ENCODE results near the gene HSPA9.

HSPA9 gene

DNA sequence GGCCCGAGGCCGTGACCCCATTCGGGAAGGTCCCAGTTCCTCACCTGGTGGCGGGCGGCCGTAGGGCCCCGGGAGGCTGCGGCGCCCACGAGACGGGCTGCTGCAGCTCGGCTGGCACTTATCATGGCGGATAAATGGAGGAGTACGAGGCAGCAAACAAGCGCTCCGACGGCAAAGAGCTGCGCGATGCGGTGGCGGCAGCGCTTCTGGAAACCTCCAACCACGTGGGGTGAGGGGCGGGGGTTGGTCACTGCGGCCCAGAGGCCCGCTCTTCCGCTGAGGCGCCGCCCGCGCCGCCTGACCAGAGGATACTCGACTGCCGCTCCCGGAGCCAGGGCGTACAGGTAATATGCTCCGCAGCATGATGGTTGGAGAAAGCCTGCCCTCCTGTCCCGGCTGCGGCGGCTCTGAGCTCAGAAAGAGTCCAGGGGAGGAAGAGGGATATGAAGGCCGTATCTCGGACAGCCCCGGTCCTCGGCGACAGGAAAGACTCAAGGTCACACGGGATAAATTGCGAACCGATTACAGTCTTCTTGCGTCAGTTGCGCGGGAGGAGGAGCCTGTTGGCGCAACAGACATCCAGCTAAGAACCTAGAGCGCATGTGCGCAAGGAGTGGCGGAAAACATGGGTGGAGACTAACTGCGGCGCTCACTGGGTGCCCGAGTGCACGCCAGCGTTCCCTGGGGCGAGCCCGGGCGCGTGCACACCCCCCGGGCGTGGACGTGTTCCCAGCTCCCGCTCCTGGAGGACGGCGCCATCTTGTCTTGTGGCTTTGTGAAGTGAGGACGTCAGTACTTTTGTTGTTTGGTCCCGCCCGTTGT, at the start of gene HSPA9:
Gene HSPA9 (minus strand): TSS at position 208 of the 822 bp plus-strand sequence. CDS start 83 bp downstream, at position 125.
- Histone ChIP-seq H3K36me3 (ENCODE audit: control insufficient read depth in 2 of 2, insufficient read depth in 2 of 2, low read length in 2 of 2) (peaks cover 16 to 27% of the 10 kb centered on the region in 2 donors), H3K27me3 (ENCODE audit: control insufficient read depth in 1 of 2, insufficient read depth in 2 of 2, low read length in 2 of 2) (no peaks in the 10 kb centered on the region), H3K27ac (ENCODE audit: low read length) (peak within 1 kb of the TSS; percentile 99), H3K9ac (ENCODE audit: low read length in 2 of 2) (peak within 1 kb of the TSS; percentile 99 to 100), H3K4me1 (ENCODE audit: control insufficient read depth, insufficient read depth, low read length) (peaks cover 13% of the 10 kb centered on the region), H3K4me3 (ENCODE audit: low read length in 2 of 2) (peak within 1 kb of the TSS; percentile 99 to 100), H3K9me3 (ENCODE audit: control insufficient read depth in 2 of 2, low read length in 2 of 2) (no peaks in the 10 kb centered on the region)

DNA sequence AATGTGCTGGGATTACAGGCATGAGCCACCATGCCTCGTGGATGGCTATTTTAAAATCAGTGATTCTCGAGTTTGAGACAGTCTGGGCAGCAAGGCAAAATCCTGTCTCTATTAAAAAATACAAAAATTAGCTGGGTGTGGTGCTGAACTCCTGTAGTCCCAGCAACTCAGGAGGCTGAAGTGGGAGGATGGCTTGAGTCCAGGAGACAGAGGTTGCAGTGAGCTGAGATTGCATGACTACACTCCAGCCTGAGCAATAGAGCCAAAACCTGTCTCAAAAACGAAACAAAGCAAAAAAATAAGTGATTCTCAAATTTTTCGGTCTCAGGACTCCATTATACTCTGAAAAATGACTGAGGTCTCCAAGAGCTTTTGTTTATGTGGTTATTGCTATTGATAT, 47.9 kb upstream of the HSPA9 start:
- Histone ChIP-seq H3K4me1 (ENCODE audit: control insufficient read depth, insufficient read depth, low read length) (no peaks in the 10 kb centered on the region), H3K27ac (ENCODE audit: low read length) (no peak overlapping the region), H3K9me3 (ENCODE audit: control insufficient read depth in 2 of 2, low read length in 2 of 2) (no peaks in the 10 kb centered on the region), H3K9ac (ENCODE audit: low read length in 2 of 2) (no peak overlapping the region), H3K27me3 (ENCODE audit: control insufficient read depth in 1 of 2, insufficient read depth in 2 of 2, low read length in 2 of 2) (no peaks in the 10 kb centered on the region), H3K4me3 (ENCODE audit: low read length in 2 of 2) (no peak overlapping the region), H3K36me3 (ENCODE audit: control insufficient read depth in 2 of 2, insufficient read depth in 2 of 2, low read length in 2 of 2) (no peaks in the 10 kb centered on the region)

GRCh38 chr5:138622051-138622450, 46.9 kb upstream of the HSPA9 start:
- H3K27ac ChIP-seq (ENCODE audit: low read length) = no peak overlapping the region
- no peaks in the 10 kb centered on the region for H3K4me1 ChIP-seq (ENCODE audit: control insufficient read depth, insufficient read depth, low read length)
- H3K4me3 ChIP-seq (ENCODE audit: low read length in 2 of 2) = no peak overlapping the region
- H3K9me3 ChIP-seq (ENCODE audit: control insufficient read depth in 2 of 2, low read length in 2 of 2) = no peaks in the 10 kb centered on the region
- no peak overlapping the region for H3K9ac ChIP-seq (ENCODE audit: low read length in 2 of 2)
- no peaks in the 10 kb centered on the region for H3K36me3 ChIP-seq (ENCODE audit: control insufficient read depth in 2 of 2, insufficient read depth in 2 of 2, low read length in 2 of 2)
- H3K27me3 ChIP-seq (ENCODE audit: control insufficient read depth in 1 of 2, insufficient read depth in 2 of 2, low read length in 2 of 2) = no peaks in the 10 kb centered on the region

DNA sequence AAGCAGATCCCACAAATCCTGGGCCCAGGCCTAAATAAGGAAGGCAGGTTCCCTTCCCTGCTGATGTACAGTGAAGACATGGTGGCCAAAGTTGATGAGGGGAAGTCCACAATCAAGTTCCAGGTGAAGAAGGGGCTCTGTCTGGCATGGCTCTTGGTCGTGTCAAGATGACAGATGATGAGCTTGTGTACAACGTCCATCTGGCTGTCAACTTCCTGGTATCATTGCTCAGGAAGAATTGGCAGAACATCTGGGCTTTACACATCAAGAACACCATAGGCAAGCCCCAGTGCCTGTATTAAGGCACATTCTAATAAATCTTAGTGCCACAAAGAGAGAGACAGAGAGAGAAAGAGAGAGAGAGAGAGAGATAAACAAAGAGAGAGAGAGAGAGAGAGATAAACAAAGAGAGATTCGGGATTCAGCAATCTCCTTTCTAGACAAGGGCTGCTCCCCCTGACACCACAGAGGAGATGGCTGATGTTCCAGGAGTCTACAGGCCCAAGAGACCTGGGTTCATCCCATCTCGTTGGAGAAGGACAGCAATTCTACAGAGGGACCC, 45.5 kb upstream of the HSPA9 start:
- Histone ChIP-seq H3K27ac (ENCODE audit: low read length) (no peak overlapping the region), H3K27me3 (ENCODE audit: control insufficient read depth in 1 of 2, insufficient read depth in 2 of 2, low read length in 2 of 2) (no peaks in the 10 kb centered on the region), H3K4me3 (ENCODE audit: low read length in 2 of 2) (no peak overlapping the region), H3K36me3 (ENCODE audit: control insufficient read depth in 2 of 2, insufficient read depth in 2 of 2, low read length in 2 of 2) (no peaks in the 10 kb centered on the region), H3K9me3 (ENCODE audit: control insufficient read depth in 2 of 2, low read length in 2 of 2) (no peaks in the 10 kb centered on the region), H3K4me1 (ENCODE audit: control insufficient read depth, insufficient read depth, low read length) (no peaks in the 10 kb centered on the region), H3K9ac (ENCODE audit: low read length in 2 of 2) (no peak overlapping the region)

- no peak overlapping the region for H3K27ac ChIP-seq (ENCODE audit: low read length)
- H3K9me3 ChIP-seq (ENCODE audit: control insufficient read depth in 2 of 2, low read length in 2 of 2) = no peaks in the 10 kb centered on the region
- peaks cover 4% of the 10 kb centered on the region for H3K4me1 ChIP-seq (ENCODE audit: control insufficient read depth, insufficient read depth, low read length)
- H3K36me3 ChIP-seq (ENCODE audit: control insufficient read depth in 2 of 2, insufficient read depth in 2 of 2, low read length in 2 of 2) = no peaks in the 10 kb centered on the region
- H3K27me3 ChIP-seq (ENCODE audit: control insufficient read depth in 1 of 2, insufficient read depth in 2 of 2, low read length in 2 of 2) = no peaks in the 10 kb centered on the region
- no peak overlapping the region for H3K9ac ChIP-seq (ENCODE audit: low read length in 2 of 2)
- H3K4me3 ChIP-seq (ENCODE audit: low read length in 2 of 2) = no peak overlapping the region
These were observed 41.3 kb upstream of the HSPA9 start for GRCh38 chr5:138616508-138616907.

- Histone ChIP-seq H3K4me3 (ENCODE audit: low read length in 2 of 2) (no peak overlapping the region), H3K9ac (ENCODE audit: low read length in 2 of 2) (no peak overlapping the region), H3K27me3 (ENCODE audit: control insufficient read depth in 1 of 2, insufficient read depth in 2 of 2, low read length in 2 of 2) (no peaks in the 10 kb centered on the region), H3K36me3 (ENCODE audit: control insufficient read depth in 2 of 2, insufficient read depth in 2 of 2, low read length in 2 of 2) (no peaks in the 10 kb centered on the region), H3K4me1 (ENCODE audit: control insufficient read depth, insufficient read depth, low read length) (peaks cover 14% of the 10 kb centered on the region), H3K9me3 (ENCODE audit: control insufficient read depth in 2 of 2, low read length in 2 of 2) (no peaks in the 10 kb centered on the region), H3K27ac (ENCODE audit: low read length) (no peak overlapping the region)
These were observed 40.3 kb upstream of the HSPA9 start for GRCh38 chr5:138615461-138615860.

- Histone ChIP-seq H3K9me3 (ENCODE audit: control insufficient read depth in 2 of 2, low read length in 2 of 2) (no peaks in the 10 kb centered on the region), H3K36me3 (ENCODE audit: control insufficient read depth in 2 of 2, insufficient read depth in 2 of 2, low read length in 2 of 2) (no peaks in the 10 kb centered on the region), H3K4me3 (ENCODE audit: low read length in 2 of 2) (peak overlapping the region; percentile 49 to 73), H3K27ac (ENCODE audit: low read length) (no peak overlapping the region), H3K27me3 (ENCODE audit: control insufficient read depth in 1 of 2, insufficient read depth in 2 of 2, low read length in 2 of 2) (no peaks in the 10 kb centered on the region), H3K4me1 (ENCODE audit: control insufficient read depth, insufficient read depth, low read length) (peaks cover 19% of the 10 kb centered on the region), H3K9ac (ENCODE audit: low read length in 2 of 2) (peak overlapping the region; percentile 39 to 55)
These were observed 36.5 kb upstream of the HSPA9 start for GRCh38 chr5:138611678-138612218.

DNA sequence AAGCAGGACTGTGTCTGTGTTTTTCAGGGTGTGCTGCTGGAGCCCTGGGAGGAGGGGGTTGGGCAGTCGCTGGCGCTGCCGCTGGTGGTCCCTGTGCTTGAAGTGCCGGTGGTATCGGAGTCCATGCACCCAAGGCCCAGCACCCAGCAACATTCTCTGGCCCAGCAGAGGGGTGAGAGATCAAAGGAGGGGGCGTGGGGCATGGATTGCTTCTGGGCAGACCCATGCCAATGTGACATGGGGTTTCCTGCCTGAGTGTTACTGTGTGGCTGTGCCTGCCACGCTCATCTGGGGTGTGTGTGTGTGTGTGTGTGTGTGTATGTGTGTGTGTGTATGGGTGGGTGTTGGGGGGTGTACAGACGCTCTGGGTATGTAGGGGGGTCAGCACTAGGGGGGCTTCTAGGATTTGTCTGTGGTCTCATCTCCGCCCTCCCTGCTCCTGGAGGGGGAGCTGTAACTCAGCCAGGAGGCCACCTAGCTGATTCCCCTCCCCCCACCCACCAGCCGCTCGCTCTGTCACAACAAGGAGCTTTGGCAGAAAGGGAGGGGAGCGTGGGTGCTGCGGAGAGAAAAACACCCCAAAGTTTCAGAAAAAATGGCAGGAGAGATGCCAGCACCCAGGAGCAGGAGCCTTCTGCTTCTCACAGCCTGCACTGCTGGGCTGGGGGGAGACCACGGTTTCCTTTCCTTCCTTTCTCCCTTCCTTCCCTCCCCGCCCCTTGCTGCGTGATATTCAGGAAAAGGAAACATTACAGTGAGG, 35.9 kb upstream of the HSPA9 start:
- H3K9ac ChIP-seq (ENCODE audit: low read length in 2 of 2) = peak overlapping the region; percentile 39 to 55
- H3K9me3 ChIP-seq (ENCODE audit: control insufficient read depth in 2 of 2, low read length in 2 of 2) = no peaks in the 10 kb centered on the region
- no peaks in the 10 kb centered on the region for H3K27me3 ChIP-seq (ENCODE audit: control insufficient read depth in 1 of 2, insufficient read depth in 2 of 2, low read length in 2 of 2)
- peaks cover 19% of the 10 kb centered on the region for H3K4me1 ChIP-seq (ENCODE audit: control insufficient read depth, insufficient read depth, low read length)
- no peaks in the 10 kb centered on the region for H3K36me3 ChIP-seq (ENCODE audit: control insufficient read depth in 2 of 2, insufficient read depth in 2 of 2, low read length in 2 of 2)
- H3K27ac ChIP-seq (ENCODE audit: low read length) = peak overlapping the region; percentile 41
- peak overlapping the region; percentile 49 to 73 for H3K4me3 ChIP-seq (ENCODE audit: low read length in 2 of 2)

DNA sequence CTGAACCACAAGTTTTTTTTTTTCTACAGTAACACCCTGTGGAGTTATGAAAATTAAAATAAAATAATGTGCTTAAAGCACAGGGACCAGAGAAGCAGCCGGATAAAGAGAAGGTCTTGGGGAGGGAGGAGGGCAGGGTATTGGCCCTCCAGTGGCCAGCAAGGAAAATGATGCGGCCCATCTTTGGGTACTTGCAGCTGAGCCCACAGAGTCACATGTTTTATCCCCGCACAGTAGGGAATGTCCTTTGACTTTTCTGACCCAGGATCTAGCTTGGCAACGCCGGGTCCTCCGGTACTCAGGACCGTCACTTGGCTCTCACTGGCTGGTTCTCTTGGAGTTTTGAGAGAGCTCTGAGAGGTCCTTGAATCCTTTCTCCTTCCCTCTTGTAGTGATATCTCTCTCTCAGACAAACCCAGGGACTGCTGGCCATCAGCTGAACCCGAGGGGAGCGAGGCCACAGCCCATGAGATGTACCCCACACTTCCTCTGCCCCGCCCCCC, 35.3 kb upstream of the HSPA9 start:
- Histone ChIP-seq H3K9ac (ENCODE audit: low read length in 2 of 2) (no peak overlapping the region), H3K4me3 (ENCODE audit: low read length in 2 of 2) (peak overlapping the region; percentile 49 to 73), H3K27me3 (ENCODE audit: control insufficient read depth in 1 of 2, insufficient read depth in 2 of 2, low read length in 2 of 2) (no peaks in the 10 kb centered on the region), H3K4me1 (ENCODE audit: control insufficient read depth, insufficient read depth, low read length) (peaks cover 19% of the 10 kb centered on the region), H3K9me3 (ENCODE audit: control insufficient read depth in 2 of 2, low read length in 2 of 2) (no peaks in the 10 kb centered on the region), H3K36me3 (ENCODE audit: control insufficient read depth in 2 of 2, insufficient read depth in 2 of 2, low read length in 2 of 2) (no peaks in the 10 kb centered on the region), H3K27ac (ENCODE audit: low read length) (peak overlapping the region; percentile 41)

DNA sequence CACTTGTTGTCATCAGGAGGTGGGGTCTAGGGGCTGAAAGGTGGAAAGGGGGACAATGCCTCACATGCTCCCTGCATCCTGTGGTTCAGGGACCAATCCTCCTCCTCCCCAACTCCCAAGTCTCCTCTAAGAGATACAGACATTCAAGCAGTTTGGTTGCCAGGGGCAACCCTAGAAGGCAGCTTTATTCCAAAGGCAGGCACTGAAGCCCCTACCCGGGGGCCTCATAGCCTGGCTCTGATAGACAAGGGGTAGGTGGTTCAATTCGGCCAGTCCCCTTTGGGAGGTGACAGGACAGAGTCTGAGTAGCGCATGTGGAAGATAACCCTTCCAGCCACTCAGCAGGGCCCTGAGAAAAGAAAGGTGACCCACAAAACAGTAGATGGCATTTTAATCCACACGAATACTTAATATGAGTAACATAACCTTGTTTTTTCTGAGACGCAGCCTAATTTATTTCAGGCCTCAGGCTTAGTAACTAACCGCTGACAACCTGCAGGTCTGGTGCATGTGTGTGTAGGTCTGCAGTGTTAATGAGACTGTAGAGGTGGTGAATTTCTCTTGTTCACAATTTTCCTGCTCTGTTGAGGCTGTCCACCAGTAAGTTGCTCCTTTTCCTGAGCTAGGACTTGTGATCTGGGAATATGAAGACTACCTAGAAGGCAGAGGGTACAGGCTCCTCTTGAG, 31.3 kb upstream of the HSPA9 start:
- Histone ChIP-seq H3K36me3 (ENCODE audit: control insufficient read depth in 2 of 2, insufficient read depth in 2 of 2, low read length in 2 of 2) (no peaks in the 10 kb centered on the region), H3K9ac (ENCODE audit: low read length in 2 of 2) (no peak overlapping the region), H3K27ac (ENCODE audit: low read length) (no peak overlapping the region), H3K9me3 (ENCODE audit: control insufficient read depth in 2 of 2, low read length in 2 of 2) (no peaks in the 10 kb centered on the region), H3K27me3 (ENCODE audit: control insufficient read depth in 1 of 2, insufficient read depth in 2 of 2, low read length in 2 of 2) (no peaks in the 10 kb centered on the region), H3K4me1 (ENCODE audit: control insufficient read depth, insufficient read depth, low read length) (peaks cover 15% of the 10 kb centered on the region), H3K4me3 (ENCODE audit: low read length in 2 of 2) (no peak overlapping the region)
